Stimulated activated CD4-positive, alpha-beta T cell treated with anti-CD3 and anti-CD28 coated beads, Interleukin-1b, Interleukin-23, amount 100 ng/mL, for 4 hours (primary cell): ENCODE measurements around the gene GATA2.

ENCODE experiments used
- DNase-seq, 2 donors: peaks; one replicate each; pipeline ENCODE4 v3.0.0-alpha.2; 2020; ENCODE audit warnings: low read depth in 2 of 2

Gene GATA2

GRCh38 chr3:128456776-128457715 lies 36.0 kb downstream of the GATA2 start:
- DNase-seq: no peak

GRCh38 chr3:128455786-128456748 lies 36.9 kb downstream of the GATA2 start:
- no peak for DNase-seq

- DNase-seq: no peak
These were observed 37.9 kb downstream of the GATA2 start for GRCh38 chr3:128455116-128455515.

GRCh38 chr3:128454310-128454618 lies 38.7 kb downstream of the GATA2 start:
- no peak for DNase-seq

GRCh38 chr3:128453501-128454309 lies 39.3 kb downstream of the GATA2 start:
- no peak for DNase-seq

GRCh38 chr3:128452678-128453275 lies 40.2 kb downstream of the GATA2 start:
- DNase-seq: no peak

GRCh38 chr3:128452120-128452519 lies 40.9 kb downstream of the GATA2 start:
- no peak for DNase-seq

GRCh38 chr3:128449111-128449638 lies 43.8 kb downstream of the GATA2 start:
- no peak for DNase-seq

GRCh38 chr3:128448491-128448890 lies 44.5 kb downstream of the GATA2 start:
- no peak for DNase-seq

GRCh38 chr3:128447561-128448013 lies 45.4 kb downstream of the GATA2 start:
- peak in 1 of 2 donors; percentile 5 for DNase-seq

- DNase-seq: no peak
These were observed 46.2 kb downstream of the GATA2 start for GRCh38 chr3:128446821-128447220.

- DNase-seq: no peak
These were observed 47.6 kb downstream of the GATA2 start for GRCh38 chr3:128445357-128445756.

- no peak for DNase-seq
These were observed 49.2 kb downstream of the GATA2 start for GRCh38 chr3:128443771-128444170.

GRCh38 chr3:128442949-128443348 lies 50.1 kb downstream of the GATA2 start:
- DNase-seq: no peak

GRCh38 chr3:128442070-128442469 lies 50.9 kb downstream of the GATA2 start:
- no peak for DNase-seq

GRCh38 chr3:128439226-128439625 lies 53.8 kb downstream of the GATA2 start:
- no peak for DNase-seq

GRCh38 chr3:128438488-128439072 lies 54.4 kb downstream of the GATA2 start:
- no peak for DNase-seq

- DNase-seq: no peak
These were observed 56.8 kb downstream of the GATA2 start for GRCh38 chr3:128436214-128436613.

GRCh38 chr3:128435561-128435960 lies 57.4 kb downstream of the GATA2 start:
- no peak for DNase-seq

- DNase-seq: no peak
These were observed 57.9 kb downstream of the GATA2 start for GRCh38 chr3:128435058-128435457.

GRCh38 chr3:128434524-128434923 lies 58.5 kb downstream of the GATA2 start:
- no peak for DNase-seq
